Calu3 (cell line): Measurements from ENCODE around the gene USPL1. TPM values are rescaled to one million over a fixed set of nuclear protein-coding genes. Genes with fewer than 3 reads are reported as not detected.

Experiments used
- BruUV-seq: library from RNA; stranded (reverse); fragments of 400-500 nt; replicated peaks from 2 replicates; lab custom pipeline; 2021; lab: Mats Ljungman, UMichigan
- CTCF ChIA-PET: fragments of 300-600 bp; sonication (Branson Sonifier 250); formaldehyde crosslinking; loops from one replicate; lab custom pipeline; 2022; ENCODE audit warnings: antibody characterized with exemption; lab: Charles Lee
- DNase-seq: peaks from one replicate; pipeline ENCODE4 v3.0.0; 2022
- H3K27ac Mint-ChIP-seq: one replicate; pipeline ENCODE4 v1.8.0; 2022; ENCODE audit warnings: mixed read lengths; ENCODE audit not compliant: unreplicated experiment
- H3K27me3 Mint-ChIP-seq: one replicate; pipeline ENCODE4 v1.8.0; 2022; ENCODE audit warnings: mixed read lengths; ENCODE audit not compliant: unreplicated experiment
- H3K36me3 Mint-ChIP-seq: one replicate; pipeline ENCODE4 v1.8.0; 2022; ENCODE audit warnings: mild to moderate bottlenecking, moderate library complexity, mixed read lengths; ENCODE audit not compliant: insufficient read depth, unreplicated experiment
- H3K4me1 Mint-ChIP-seq: one replicate; pipeline ENCODE4 v1.8.0; 2022; ENCODE audit warnings: mild to moderate bottlenecking, low read depth, mixed read lengths; ENCODE audit not compliant: unreplicated experiment
- H3K4me3 Mint-ChIP-seq: one replicate; pipeline ENCODE4 v1.8.0; 2022; ENCODE audit warnings: mild to moderate bottlenecking, low read depth, moderate library complexity, mixed read lengths; ENCODE audit not compliant: unreplicated experiment
- H3K9me3 Mint-ChIP-seq: one replicate; pipeline ENCODE4 v1.8.0; 2022; ENCODE audit warnings: low read depth, mixed read lengths; ENCODE audit not compliant: unreplicated experiment
- CTCF ChIP-seq: fragments of 200-600 bp; IDR thresholded peaks from one replicate; pipeline ENCODE4 v1.8.0; 2022; ENCODE audit warnings: antibody characterized with exemption; ENCODE audit not compliant: unreplicated experiment
- intact Hi-C: fragments of 100-400 bp; cut with micrococcal nuclease; formaldehyde crosslinking; loops from one replicate; pipeline ENCODE4 v1.10.0; 2022; ENCODE audit not compliant: unreplicated experiment
- total RNA-seq: library from RNA; stranded (reverse); gene quantifications from 2 replicates; pipeline ENCODE4 v1.2.3, GENCODE V29; 2022

USPL1 gene
- total RNA-seq, 1 experiment from 2014 or later: 11.2 TPM

GRCh38 chr13:30689752-30690151 lies 72.0 kb downstream of the USPL1 start:
- TF ChIP-seq CTCF: no peak
- H3K36me3 Mint-ChIP-seq: no peaks in the 10 kb centered on the region
- H3K27ac Mint-ChIP-seq: no peak overlapping the region
- CTCF ChIA-PET: no interaction called here
- peak overlapping the region; percentile 69 for H3K4me3 Mint-ChIP-seq
- H3K4me1 Mint-ChIP-seq: no peaks in the 10 kb centered on the region
- no peak for DNase-seq
- peaks cover 6% of the 10 kb centered on the region for H3K27me3 Mint-ChIP-seq
- BruUV-seq: no TSS peak
- intact Hi-C loops: no loop called here
- H3K9me3 Mint-ChIP-seq: no peaks in the 10 kb centered on the region

- Mint-ChIP-seq H3K9me3 (no peaks in the 10 kb centered on the region), H3K27me3 (peaks cover 13% of the 10 kb centered on the region), H3K27ac (peak overlapping the region; percentile 61), H3K36me3 (no peaks in the 10 kb centered on the region), H3K4me3 (peak overlapping the region; percentile 69), H3K4me1 (no peaks in the 10 kb centered on the region)
- intact Hi-C loops: no loop called here
- no TSS peak for BruUV-seq
- no peak for TF ChIP-seq CTCF
- peak; percentile 12 for DNase-seq
- CTCF ChIA-PET: interaction anchor here (0.7 kb wide), 1 partner anchor 25 kb away, joined by 4 read pairs; no protein-coding TSS in a partner anchor
Observed at GRCh38 chr13:30690282-30691188, 72.8 kb downstream of the USPL1 start.

GRCh38 chr13:30692113-30692512 lies 74.4 kb downstream of the USPL1 start:
- Mint-ChIP-seq H3K9me3 (no peaks in the 10 kb centered on the region), H3K27ac (no peak overlapping the region), H3K4me3 (no peak overlapping the region), H3K4me1 (peaks cover 3% of the 10 kb centered on the region), H3K36me3 (no peaks in the 10 kb centered on the region), H3K27me3 (peaks cover 13% of the 10 kb centered on the region)
- no TSS peak for BruUV-seq
- no peak for TF ChIP-seq CTCF
- CTCF ChIA-PET: no interaction called here
- no peak for DNase-seq
- intact Hi-C loops: no loop called here

- no TSS peak for BruUV-seq
- intact Hi-C loops: no loop called here
- CTCF ChIA-PET: no interaction called here
- Mint-ChIP-seq H3K27me3 (peaks cover 13% of the 10 kb centered on the region), H3K36me3 (peaks cover 5% of the 10 kb centered on the region), H3K9me3 (no peaks in the 10 kb centered on the region), H3K4me1 (peaks cover 12% of the 10 kb centered on the region), H3K27ac (no peak overlapping the region), H3K4me3 (no peak overlapping the region)
- no peak for DNase-seq
- no peak for TF ChIP-seq CTCF
Observed at GRCh38 chr13:30696278-30697176, 78.8 kb downstream of the USPL1 start.
